IPS-NIHi7 (cell line): ENCODE measurements around the gene MCMBP.

ENCODE experiments used
- DNase-seq: peaks from one replicate; pipeline ENCODE4 v3.0.0; 2012; ENCODE audit warnings: mixed read lengths; ENCODE audit errors: extremely low spot score

Gene MCMBP

DNA sequence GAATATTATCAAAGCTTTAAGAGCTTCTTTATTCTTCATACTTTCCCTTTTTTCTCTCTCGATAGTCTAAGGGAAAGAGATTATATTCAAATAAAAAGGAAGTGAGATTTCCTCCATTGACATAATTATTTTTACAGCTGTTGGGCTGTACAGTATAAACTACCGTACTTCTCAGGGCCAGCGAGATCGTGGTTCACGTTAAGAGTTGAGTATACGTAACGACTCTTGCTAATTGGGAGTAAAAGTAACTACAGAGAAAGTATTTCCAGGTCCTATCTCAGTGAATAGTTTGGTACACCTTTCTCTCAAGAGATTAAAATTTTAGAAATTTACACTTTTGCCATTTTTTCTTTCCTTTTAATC lies 89.0 kb downstream of the MCMBP start:
- DNase-seq = no peak

DNA sequence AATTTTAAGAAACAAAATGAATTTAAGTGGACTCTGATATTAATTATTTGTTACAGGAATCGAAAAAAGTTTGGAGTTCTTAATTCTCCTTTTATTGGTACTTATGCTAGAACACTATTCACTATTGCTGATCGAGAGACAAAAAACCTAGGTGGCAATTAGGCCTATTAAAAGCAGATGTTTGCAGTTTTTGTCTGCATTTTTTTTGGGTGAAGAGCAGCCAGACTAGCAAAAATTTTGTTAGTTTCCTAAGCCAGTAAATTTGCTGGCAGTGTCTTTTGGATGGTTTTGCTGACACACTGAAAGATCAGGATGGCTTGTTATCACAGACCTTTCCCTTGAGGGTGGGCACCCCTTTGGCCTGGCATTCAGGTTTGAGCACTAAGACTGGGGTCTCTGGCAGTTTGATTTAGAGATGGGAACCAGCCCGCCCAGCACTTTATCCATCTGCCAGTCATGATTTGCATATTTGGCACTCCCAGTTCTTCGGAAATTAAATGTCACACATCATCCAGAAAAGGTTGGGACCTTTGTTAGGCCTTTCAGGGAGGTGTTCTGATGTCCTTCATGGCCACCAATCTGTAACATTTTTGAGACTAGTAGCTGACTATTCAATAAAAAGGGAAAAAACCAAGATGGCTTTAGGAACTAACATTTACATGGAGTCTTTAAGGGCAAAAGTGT lies 89.5 kb downstream of the MCMBP start:
- no peak for DNase-seq

DNA sequence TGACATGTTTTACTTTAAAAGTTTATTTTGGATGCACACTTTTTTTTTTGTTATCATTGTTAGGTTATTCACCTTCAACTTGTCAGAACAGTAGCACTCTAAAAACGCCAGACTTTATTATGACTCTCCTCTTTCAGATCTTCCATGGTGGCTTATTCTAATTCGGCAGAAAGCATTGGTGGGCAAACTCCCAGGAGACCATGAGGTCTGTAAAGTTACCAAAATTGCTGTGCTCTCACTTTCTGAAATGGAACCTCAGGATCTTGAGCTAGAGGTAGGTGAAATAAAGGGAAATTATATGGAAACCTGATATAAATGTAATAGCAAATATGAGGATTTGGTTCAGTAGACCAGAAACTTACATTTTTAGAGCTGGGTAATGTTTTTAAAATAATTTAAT lies 91.1 kb downstream of the MCMBP start:
- DNase-seq = no peak

DNA sequence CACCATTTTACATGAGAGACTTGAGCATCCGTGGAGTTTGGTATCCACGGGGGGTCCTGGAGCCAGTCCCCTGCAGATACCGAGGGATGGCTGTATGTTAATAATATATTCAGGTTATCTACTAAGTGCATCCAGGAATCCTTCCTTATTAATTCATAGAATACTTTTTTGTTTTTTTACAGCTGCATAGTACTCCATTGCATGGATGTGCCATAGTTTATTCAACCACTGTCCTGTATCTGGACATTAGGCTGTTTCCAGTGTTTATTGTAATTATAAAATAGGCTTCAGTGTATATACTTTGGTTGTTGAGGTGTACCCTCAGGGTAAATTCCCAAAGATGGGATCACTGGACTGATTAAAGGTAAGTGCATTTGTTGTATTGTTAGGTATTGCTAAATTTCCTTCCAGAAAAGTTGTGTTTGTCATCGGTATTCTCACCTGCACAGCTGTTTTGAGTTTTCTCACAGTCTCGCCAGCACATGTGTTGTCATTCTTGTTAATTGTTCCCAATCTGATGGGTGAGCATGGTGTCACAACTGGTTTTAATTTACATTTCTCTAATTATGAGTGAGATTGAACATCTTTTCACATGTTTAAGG lies 91.7 kb downstream of the MCMBP start:
- no peak for DNase-seq
